PC-9 (cell line): ENCODE results near the gene RBM4.

Experiments
- CTCF ChIP-seq: fragments of 200-600 bp; sonication (generic); conservative IDR thresholded peaks from 2 replicates; pipeline ENCODE4 v1.6.1; 2017; ENCODE audit warnings: mixed run types, antibody characterized with exemption, mild to moderate bottlenecking, moderate library complexity
- EZH2 ChIP-seq: fragments of 200-600 bp; sonication (generic); IDR thresholded peaks from 2 replicates; pipeline ENCODE4 v1.8.0; 2017; ENCODE audit warnings: antibody characterized with exemption, low read depth

GRCh38 chr11:66692446-66692845 is 53.9 kb downstream of the RBM4 start:
- no peak for TF ChIP-seq CTCF
- TF ChIP-seq EZH2, result no peak
